Natural killer cell (primary cell): Measurements from ENCODE around the gene ARF1. TPM values are rescaled to one million over a fixed set of nuclear protein-coding genes. Genes with fewer than 3 reads are reported as not detected.
A peak's percentile ranks its signal among the peaks of the same experiment; 100 is the strongest.

Experiments used
- ATAC-seq, 3 donors: fragments of 150-1000 bp in 2 of 3; fragments of 200-7000 bp in 1 of 3; cut with Tn5 transposase; 1 replicate in 1 of 3; 2 replicates in 2 of 3; pipeline ENCODE4 v1.10.0; 2021; ENCODE audit warnings: mild to moderate bottlenecking in 2 of 3, moderate library complexity in 2 of 3
- DNase-seq, 2 donors: peaks; one replicate each; pipeline versions ENCODE4 v3.0.0 to v3.0.0-alpha.2; 2013 to 2021; ENCODE audit warnings: mixed read lengths in 1 of 2
- H3K27ac ChIP-seq: one replicate; pipeline ENCODE4 v1.5.1; 2013; ENCODE audit warnings: mild to moderate bottlenecking, low read length
- H3K27me3 ChIP-seq: one replicate; pipeline ENCODE4 v1.6.1; 2013; ENCODE audit warnings: low read length; ENCODE audit not compliant: control insufficient read depth, insufficient read depth
- H3K36me3 ChIP-seq: one replicate; pipeline ENCODE4 v1.6.1; 2013; ENCODE audit warnings: low read length; ENCODE audit not compliant: control insufficient read depth, insufficient read depth
- H3K4me1 ChIP-seq: one replicate; pipeline ENCODE4 v1.6.1; 2013; ENCODE audit warnings: low read length; ENCODE audit not compliant: control insufficient read depth, insufficient read depth
- H3K4me3 ChIP-seq: one replicate; pipeline ENCODE4 v1.5.1; 2013; ENCODE audit warnings: low read length
- H3K9me3 ChIP-seq: one replicate; pipeline ENCODE4 v1.6.1; 2013; ENCODE audit warnings: low read length; ENCODE audit not compliant: control insufficient read depth, insufficient read depth
- H3K27ac Mint-ChIP-seq, 2 donors: one replicate each; pipeline ENCODE4 v1.8.0; 2022; ENCODE audit warnings: mild to moderate bottlenecking in 2 of 2, mixed read lengths in 2 of 2, moderate library complexity in 1 of 2
- H3K27me3 Mint-ChIP-seq, 2 donors: one replicate each; pipeline ENCODE4 v1.8.0; 2022; ENCODE audit warnings: low read depth in 2 of 2, mixed read lengths in 2 of 2
- H3K36me3 Mint-ChIP-seq: one replicate; pipeline ENCODE4 v1.8.0; 2022; ENCODE audit warnings: mixed read lengths
- H3K4me1 Mint-ChIP-seq, 2 donors: one replicate each; pipeline ENCODE4 v1.8.0; 2022; ENCODE audit warnings: mixed read lengths in 2 of 2
- H3K4me3 Mint-ChIP-seq: one replicate; pipeline ENCODE4 v1.8.0; 2022; ENCODE audit warnings: mild to moderate bottlenecking, moderate library complexity, mixed read lengths
- H3K9me3 Mint-ChIP-seq, 2 donors: one replicate each; pipeline ENCODE4 v1.8.0; 2022; ENCODE audit warnings: mixed read lengths in 2 of 2
- WGBS: methylation state at CpG from one replicate; pipeline ENCODE4 v1.1.7; 2013; ENCODE audit warnings: missing lambda C conversion rate; ENCODE audit not compliant: insufficient coverage; 5-methylcytosine and 5-hydroxymethylcytosine counted together
- intact Hi-C: fragments of 100-400 bp; cut with micrococcal nuclease; formaldehyde crosslinking; loops from one replicate; pipeline ENCODE4 v1.14.2; 2022
- total RNA-seq, 4 donors: library from RNA; stranded (reverse); fragments of 120-200 nt in 1 of 4; gene quantifications; one replicate each; pipeline versions ENCODE4 v1.2.3 to v1.2.4, GENCODE V29; 2013 to 2022
- TF ChIP-seq, protein P1 (sequence below): fragments of 200-600 bp; IDR thresholded peaks from one replicate; pipeline ENCODE4 v1.8.0; 2022; ENCODE audit warnings: antibody characterized with exemption

Gene ARF1
- total RNA-seq, 3 donors from 2014 or later (not counting 1 experiment from before 2014, with no cell fraction given): 368 to 427 (median 424) TPM

- Mint-ChIP-seq H3K4me3 (peak overlapping the region; percentile 63), H3K9me3 (no peaks in the 10 kb centered on the region), H3K36me3 (no peaks in the 10 kb centered on the region), H3K4me1 (peaks cover 24 to 34% of the 10 kb centered on the region in 2 donors), H3K27ac (peak overlapping the region in 1 of 2 donors; percentile 4), H3K27me3 (no peaks in the 10 kb centered on the region)
- H3K4me1 ChIP-seq: peaks cover 43% of the 10 kb centered on the region
- H3K9me3 ChIP-seq: no peaks in the 10 kb centered on the region
- peaks cover 14% of the 10 kb centered on the region for H3K36me3 ChIP-seq
- H3K4me3 ChIP-seq: no peak overlapping the region
- WGBS: 96% methylated on average over 9 of the region's 9 CpGs
- no peak for DNase-seq
- no peak overlapping the region for H3K27ac ChIP-seq
- no peaks in the 10 kb centered on the region for H3K27me3 ChIP-seq
- ATAC-seq: no peak
- intact Hi-C loops: no loop called here
- TF ChIP-seq, protein P1, sequence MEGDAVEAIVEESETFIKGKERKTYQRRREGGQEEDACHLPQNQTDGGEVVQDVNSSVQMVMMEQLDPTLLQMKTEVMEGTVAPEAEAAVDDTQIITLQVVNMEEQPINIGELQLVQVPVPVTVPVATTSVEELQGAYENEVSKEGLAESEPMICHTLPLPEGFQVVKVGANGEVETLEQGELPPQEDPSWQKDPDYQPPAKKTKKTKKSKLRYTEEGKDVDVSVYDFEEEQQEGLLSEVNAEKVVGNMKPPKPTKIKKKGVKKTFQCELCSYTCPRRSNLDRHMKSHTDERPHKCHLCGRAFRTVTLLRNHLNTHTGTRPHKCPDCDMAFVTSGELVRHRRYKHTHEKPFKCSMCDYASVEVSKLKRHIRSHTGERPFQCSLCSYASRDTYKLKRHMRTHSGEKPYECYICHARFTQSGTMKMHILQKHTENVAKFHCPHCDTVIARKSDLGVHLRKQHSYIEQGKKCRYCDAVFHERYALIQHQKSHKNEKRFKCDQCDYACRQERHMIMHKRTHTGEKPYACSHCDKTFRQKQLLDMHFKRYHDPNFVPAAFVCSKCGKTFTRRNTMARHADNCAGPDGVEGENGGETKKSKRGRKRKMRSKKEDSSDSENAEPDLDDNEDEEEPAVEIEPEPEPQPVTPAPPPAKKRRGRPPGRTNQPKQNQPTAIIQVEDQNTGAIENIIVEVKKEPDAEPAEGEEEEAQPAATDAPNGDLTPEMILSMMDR: no peak
Measured at GRCh38 chr1:228106800-228107054, 24.2 kb downstream of the ARF1 start.

DNA sequence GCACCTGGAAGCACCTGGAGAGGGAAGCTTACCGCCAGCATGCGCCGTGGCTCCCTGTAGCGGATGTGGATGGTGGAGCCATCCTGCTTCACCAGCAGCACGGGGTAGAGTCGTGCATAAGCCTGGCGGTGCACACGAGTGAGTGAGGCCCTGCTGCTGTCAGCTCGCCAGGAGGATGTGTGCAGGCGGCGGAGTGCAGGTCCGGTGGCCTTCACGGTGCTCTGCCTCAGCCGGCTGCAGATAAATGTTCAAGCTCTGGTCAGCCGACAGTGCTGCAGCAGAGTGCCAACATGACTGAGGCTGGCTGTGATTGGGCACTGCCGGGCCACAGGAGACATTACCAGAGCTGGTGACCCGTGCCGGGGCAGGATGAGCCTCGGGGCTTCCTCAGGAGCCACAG is 25.1 kb downstream of the ARF1 start:
- H3K4me1 ChIP-seq: peaks cover 35% of the 10 kb centered on the region
- H3K27ac ChIP-seq: no peak overlapping the region
- H3K36me3 ChIP-seq: peaks cover 14% of the 10 kb centered on the region
- peak overlapping the region in 1 of 2 donors; percentile 86 for H3K27ac Mint-ChIP-seq
- DNase-seq (peak in 1 of 2 donors; percentile 7), ATAC-seq (no peak)
- TF ChIP-seq, protein P1: no peak
- no peaks in the 10 kb centered on the region for H3K27me3 Mint-ChIP-seq
- 92% methylated on average over 19 of the region's 19 CpGs for WGBS
- H3K4me3 ChIP-seq: no peak overlapping the region
- H3K4me1 Mint-ChIP-seq: peaks cover 24 to 33% of the 10 kb centered on the region in 2 donors
- no peaks in the 10 kb centered on the region for H3K9me3 Mint-ChIP-seq
- H3K9me3 ChIP-seq: no peaks in the 10 kb centered on the region
- intact Hi-C loops: no loop called here
- H3K36me3 Mint-ChIP-seq: no peaks in the 10 kb centered on the region
- no peaks in the 10 kb centered on the region for H3K27me3 ChIP-seq
- peak overlapping the region; percentile 93 for H3K4me3 Mint-ChIP-seq

GRCh38 chr1:228108055-228108690 is 25.7 kb downstream of the ARF1 start:
- TF ChIP-seq, protein P1: no peak
- peak overlapping the region; percentile 86 to 99 for H3K27ac Mint-ChIP-seq
- Histone ChIP-seq H3K4me1 (peaks cover 35% of the 10 kb centered on the region), H3K9me3 (no peaks in the 10 kb centered on the region), H3K27ac (peak overlapping the region; percentile 74), H3K27me3 (no peaks in the 10 kb centered on the region), H3K36me3 (peaks cover 14% of the 10 kb centered on the region), H3K4me3 (peak overlapping the region; percentile 82)
- 77% methylated on average over 11 of the region's 11 CpGs for WGBS
- no peaks in the 10 kb centered on the region for H3K27me3 Mint-ChIP-seq
- H3K4me1 Mint-ChIP-seq: peaks cover 22 to 31% of the 10 kb centered on the region in 2 donors
- DNase-seq (no peak), ATAC-seq (no peak)
- no peaks in the 10 kb centered on the region for H3K9me3 Mint-ChIP-seq
- H3K4me3 Mint-ChIP-seq: peak overlapping the region; percentile 93
- intact Hi-C loops: no loop called here
- no peaks in the 10 kb centered on the region for H3K36me3 Mint-ChIP-seq

- H3K36me3 Mint-ChIP-seq: no peaks in the 10 kb centered on the region
- ATAC-seq (no peak), DNase-seq (no peak)
- H3K27me3 Mint-ChIP-seq: no peaks in the 10 kb centered on the region
- no peaks in the 10 kb centered on the region for H3K9me3 ChIP-seq
- WGBS: 7% methylated on average over 8 of the region's 8 CpGs
- no peaks in the 10 kb centered on the region for H3K27me3 ChIP-seq
- H3K4me1 Mint-ChIP-seq: peaks cover 16 to 27% of the 10 kb centered on the region in 2 donors
- no peaks in the 10 kb centered on the region for H3K9me3 Mint-ChIP-seq
- H3K36me3 ChIP-seq: peaks cover 14% of the 10 kb centered on the region
- peak overlapping the region; percentile 74 for H3K27ac ChIP-seq
- H3K4me1 ChIP-seq: peaks cover 31% of the 10 kb centered on the region
- intact Hi-C loops: loop anchor here (1.0 kb wide), 2 partner anchors 32 to 57 kb away; partner anchors contain the start of genes GUK1 and IBA57
- H3K4me3 ChIP-seq: peak overlapping the region; percentile 82
- H3K4me3 Mint-ChIP-seq: peak overlapping the region; percentile 93
- H3K27ac Mint-ChIP-seq: peak overlapping the region; percentile 86 to 99
- TF ChIP-seq, protein P1: no peak
Measured at GRCh38 chr1:228108742-228109072, 26.2 kb downstream of the ARF1 start.
